Dedifferentiated amniotic fluid mesenchymal stem cell (primary cell): ENCODE measurements around the gene PLEKHD1.
"Not testable (repeated sequence)": the region's sequence is repeated elsewhere in the genome, so short reads cannot be mapped to it uniquely, and the experiment has no call there.

Experiments
- DNase-seq: peaks from one replicate; pipeline ENCODE4 v3.0.0-alpha.2; 2016; ENCODE audit errors: extremely low spot score

The PLEKHD1 gene

DNA sequence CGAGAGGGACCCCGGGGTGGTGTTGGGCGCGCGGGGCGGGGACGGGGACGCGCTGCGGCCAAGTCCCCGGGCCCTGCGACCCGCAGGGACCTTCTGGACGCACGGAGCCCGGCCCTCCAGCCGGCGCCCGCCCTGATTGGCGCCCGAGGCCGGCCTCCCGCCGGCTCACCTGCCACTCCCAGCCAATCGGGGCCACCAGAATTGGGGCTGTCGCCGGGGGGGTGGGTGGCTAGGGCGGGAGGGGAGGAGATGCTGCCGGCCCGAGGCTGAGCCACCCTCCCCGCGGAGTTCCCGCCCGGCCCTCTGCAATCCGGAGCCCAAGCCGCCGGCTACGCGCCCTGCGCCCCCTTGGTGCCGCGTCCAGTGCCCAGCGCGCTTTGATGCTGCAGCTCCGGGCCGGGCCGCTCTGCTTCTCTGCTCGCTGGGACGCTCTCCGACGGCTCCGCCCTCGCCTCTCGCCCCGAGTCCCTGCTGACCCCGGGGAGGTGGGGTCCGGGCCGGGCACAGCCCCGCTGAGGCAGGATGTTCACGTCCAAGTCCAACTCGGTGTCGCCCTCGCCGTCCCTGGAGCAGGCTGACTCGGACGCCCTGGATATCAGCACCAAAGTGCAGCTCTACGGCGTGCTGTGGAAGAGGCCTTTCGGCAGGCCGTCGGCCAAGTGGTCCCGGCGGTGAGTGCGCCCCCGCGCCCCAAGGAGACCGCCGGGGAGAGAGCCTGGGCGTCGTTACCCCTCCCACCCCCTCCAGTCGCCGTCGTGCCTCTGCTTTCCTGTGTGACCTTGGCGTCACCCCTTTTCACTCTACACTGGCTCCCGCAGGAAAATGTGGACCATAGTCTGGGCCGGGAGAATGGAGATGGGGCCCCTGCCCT is at the start of gene PLEKHD1:
TSS of gene PLEKHD1 (plus strand) at position 285 of the 871 bp plus-strand sequence. CDS start at position 523, 238 bp downstream.
- no peak for DNase-seq

DNA sequence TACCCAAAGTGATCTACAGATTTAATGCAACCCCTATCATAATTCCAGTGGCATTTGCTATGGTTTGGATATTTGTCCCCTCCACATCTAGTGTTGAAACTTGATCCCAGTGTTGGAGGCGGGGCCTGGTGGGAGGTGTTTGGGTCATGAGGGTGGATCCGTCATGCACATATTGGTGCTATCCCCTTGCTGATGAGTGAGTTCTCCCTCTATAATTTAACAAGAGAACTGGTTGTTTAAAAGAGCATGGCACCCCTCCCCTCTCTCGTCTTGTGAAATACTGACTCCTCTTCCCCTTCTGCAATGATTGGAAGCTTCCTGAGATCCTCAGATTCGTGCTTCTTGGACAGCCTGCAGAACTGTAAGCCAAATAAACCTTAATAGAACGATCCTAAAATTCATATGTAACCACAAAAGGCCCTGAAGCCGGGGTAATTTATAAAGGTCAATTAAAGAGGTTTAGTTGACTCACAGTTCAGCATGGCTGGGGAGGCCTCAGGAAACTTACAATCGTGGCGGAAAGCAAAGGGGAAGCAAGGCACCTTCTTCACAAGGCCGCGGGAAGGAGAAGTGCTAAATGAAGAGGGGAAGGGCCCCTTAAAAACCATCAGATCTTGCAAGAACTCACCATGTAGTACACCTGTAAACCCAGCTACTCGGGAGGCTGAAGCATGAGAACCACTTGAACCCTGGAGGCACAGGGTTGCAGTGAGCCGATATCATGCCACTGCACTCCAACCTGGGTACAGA is 44.8 kb upstream of the PLEKHD1 start:
- no peak for DNase-seq

DNA sequence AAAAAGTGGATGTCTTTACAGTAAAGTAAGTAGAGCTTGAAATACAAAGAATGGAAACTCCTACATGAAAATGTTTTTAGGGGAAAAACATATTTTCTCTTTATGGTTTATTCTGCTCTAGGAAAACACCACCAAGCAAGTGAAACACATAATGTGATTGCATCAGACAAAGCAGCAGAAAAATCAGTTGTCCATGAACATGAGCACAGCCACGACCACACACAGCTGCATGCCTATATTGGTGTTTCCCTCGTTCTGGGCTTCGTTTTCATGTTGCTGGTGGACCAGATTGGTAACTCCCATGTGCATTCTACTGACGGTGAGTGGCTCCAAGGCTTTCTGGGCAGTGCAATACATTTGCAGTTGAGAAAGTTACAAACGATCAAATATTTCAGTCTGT is 42.6 kb upstream of the PLEKHD1 start:
- peak; percentile 21 for DNase-seq

DNA sequence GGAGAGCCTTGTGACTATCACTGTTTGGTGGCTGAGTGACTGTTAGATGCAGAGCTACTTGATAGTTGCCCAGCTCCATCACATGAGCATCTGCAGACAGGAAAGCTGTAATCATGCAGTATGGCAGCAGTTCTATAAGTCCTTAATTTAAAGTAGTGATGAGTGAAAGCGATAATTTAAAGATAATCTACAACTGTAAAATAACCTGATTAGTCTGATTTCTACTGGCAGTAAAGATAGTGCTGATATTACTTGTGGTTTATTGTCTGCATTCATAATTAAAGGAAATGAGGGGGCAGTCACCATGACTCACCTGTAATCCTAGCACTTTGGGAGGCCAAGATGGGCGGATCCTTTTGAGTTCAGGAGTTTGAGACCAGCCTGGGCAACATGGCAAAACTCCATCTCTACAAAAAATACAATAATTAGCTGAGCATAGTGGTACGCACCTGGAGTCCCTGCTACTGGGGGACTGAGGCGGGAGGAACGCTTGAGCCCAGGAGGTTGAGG is 41.2 kb upstream of the PLEKHD1 start:
- no peak for DNase-seq

DNA sequence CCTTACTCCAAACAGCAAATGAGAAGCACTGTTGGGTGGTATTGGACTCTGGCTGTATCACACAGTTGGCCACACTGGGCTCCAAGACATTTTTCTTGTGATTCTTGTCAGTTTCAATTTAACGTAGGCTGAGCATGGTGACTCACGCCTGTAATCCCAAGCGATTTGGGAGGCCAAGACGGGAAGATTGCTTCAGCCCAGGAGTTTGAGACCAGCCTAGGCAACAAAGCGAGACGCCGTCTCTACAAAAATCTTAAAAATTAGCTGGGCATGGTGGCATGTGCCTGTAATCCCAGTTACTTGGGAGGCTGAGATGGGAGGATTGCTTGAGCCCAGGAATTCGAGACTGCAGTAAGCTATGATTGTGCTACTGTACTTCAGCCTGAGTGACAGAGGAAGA is 35.3 kb upstream of the PLEKHD1 start:
- DNase-seq: no peak

DNA sequence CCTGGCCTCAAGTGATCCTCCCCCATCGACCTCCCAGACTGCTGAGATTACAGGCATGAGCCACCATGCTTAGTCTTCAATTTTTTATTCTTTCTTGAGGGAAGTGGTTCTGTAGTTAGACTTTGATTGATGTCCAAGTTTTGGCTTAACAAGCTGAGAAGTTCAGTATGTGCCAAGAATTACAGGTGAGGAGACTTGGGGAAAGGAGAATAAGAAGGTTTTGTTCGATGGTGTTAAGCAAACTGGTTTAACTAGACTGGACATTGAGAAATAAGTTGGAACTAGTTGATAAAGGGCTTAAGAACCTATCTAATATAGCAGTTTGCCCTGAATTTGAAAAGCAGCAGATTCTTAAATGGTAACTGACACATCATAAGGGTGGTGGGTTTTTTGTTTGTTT is 32.6 kb upstream of the PLEKHD1 start:
- no peak for DNase-seq

DNA sequence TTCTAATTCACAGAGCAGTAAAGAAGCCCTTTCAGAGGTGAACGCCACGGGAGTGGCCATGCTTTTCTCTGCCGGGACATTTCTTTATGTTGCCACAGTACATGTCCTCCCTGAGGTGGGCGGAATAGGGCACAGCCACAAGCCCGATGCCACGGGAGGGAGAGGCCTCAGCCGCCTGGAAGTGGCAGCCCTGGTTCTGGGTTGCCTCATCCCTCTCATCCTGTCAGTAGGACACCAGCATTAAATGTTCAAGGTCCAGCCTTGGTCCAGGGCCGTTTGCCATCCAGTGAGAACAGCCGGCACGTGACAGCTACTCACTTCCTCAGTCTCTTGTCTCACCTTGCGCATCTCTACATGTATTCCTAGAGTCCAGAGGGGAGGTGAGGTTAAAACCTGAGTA is 26.2 kb upstream of the PLEKHD1 start:
- DNase-seq: no peak

DNA sequence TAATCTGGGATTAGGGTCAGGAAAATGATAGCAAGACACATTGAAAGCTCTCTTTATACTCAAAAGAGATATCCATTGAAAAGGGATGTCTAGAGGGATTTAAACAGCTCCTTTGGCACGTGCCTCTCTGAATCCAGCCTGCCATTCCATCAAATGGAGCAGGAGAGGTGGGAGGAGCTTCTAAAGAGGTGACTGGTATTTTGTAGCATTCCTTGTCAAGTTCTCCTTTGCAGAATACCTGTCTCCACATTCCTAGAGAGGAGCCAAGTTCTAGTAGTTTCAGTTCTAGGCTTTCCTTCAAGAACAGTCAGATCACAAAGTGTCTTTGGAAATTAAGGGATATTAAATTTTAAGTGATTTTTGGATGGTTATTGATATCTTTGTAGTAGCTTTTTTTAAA is 25.4 kb upstream of the PLEKHD1 start:
- DNase-seq: no peak

DNA sequence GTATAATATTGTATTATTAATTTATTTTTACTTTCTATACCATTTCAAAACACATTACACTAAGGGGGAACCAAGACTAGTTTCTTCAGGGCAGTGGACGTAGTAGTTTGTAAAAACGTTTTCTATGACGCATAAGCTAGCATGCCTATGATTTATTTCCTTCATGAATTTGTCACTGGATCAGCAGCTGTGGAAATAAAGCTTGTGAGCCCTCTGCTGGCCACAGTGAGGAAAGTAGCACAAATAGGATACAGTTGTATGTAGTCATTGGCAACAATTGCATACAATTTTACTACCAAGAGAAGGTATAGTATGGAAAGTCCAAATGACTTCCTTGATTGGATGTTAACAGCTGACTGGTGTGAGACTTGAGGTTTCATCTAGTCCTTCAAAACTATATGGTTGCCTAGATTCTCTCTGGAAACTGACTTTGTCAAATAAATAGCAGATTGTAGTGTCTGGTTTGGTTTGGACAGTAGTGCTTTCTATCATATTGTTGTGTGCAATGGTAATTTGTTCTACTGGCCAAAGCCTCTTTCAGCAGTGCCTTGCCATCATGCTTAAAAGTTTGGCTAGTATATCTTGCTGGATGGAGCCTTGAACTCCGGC is 24.3 kb upstream of the PLEKHD1 start:
- DNase-seq: peak; percentile 95

DNA sequence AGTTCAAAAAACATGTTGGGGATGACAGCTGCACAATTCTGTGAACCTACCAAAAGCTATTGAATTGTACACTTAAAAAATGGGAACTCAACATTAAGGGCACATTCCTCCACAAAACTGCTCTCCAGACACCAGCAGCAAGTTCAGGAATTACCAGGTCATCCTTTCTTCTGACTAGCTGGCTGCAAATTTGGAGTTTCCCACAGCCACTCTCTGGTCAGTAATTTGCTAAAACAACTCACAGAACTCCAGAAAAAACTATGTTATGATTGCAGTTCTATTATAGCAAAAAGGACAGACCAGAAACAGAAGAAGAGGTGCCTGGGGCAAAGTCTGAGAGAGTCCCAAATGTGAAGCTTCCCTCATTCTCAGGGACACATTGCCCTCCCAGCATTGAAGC is 20.1 kb upstream of the PLEKHD1 start:
- no peak for DNase-seq

DNA sequence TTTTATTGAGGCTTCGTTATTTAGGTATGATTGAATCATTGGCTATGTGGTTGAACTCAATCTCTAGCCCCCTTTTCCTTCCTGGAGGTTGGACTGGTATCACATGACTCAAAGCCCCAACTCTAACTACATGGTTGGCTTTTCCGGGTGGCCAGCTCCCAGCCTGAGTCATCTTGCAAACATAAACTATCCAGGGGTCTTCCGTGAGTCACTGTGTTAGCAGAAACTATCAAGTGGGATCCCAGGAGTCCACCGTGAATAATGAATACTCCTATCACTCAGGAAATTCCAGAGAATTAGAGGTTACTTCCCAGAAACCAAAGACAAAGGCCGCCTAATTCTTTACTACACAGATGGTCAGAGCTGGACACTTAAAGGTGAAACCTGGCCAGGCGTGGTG is 19.7 kb upstream of the PLEKHD1 start:
- DNase-seq: no peak

DNA sequence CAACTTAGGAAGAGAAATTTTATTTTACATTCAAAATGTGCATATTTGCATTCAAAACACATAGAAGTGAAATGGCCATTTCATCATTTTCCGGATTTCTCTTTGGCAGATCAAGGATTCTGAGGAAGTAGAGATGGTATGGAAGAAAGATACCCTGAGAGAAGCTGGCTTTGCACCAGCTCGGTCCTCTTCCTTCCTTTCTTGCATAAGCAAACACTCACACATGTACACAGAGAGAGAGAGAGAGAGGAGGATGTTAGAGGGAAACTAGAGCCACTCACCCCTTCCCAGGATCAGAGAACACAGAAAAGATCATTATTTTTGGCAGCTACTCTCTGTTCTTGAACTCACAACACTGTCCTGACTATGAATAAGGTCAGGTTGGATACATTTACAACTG is 15.6 kb upstream of the PLEKHD1 start:
- DNase-seq: no peak

DNA sequence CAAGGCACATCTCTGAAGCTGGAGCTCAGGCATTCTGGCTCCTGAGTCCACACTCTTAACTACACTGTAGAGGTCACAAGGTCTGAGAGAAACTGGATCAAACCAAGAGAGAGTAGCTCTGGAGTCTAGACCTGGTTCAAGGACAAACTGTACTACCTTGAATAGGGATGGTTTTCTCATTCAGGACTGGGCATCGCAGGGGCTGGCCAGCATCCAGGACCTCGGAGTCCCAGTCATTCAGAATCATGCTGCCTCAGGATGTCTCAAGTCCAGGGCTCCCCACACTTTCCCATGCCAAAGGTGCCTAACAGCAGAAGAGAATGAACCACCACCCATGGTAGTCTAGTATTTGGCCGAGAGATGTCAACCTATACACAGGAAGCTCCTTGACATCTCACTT is 13.1 kb upstream of the PLEKHD1 start:
- no peak for DNase-seq

DNA sequence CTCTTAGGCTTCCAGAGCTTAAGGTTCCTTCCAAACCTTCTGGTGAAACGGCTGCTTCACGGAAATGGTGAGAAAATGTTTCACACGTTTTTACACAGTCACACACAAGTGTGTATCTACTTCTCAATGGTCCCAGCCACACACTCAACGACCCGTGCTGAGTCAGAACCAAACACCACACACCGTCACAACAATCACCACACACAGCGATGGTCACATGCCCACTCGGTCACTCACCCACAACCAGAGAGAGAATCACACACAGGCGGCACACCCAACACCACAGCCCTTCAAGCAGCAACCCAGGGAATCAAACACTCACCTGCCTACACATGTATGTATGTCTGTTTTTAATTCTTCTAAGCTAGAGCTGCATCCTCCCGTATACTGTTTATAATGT is 12.6 kb upstream of the PLEKHD1 start:
- no peak for DNase-seq

DNA sequence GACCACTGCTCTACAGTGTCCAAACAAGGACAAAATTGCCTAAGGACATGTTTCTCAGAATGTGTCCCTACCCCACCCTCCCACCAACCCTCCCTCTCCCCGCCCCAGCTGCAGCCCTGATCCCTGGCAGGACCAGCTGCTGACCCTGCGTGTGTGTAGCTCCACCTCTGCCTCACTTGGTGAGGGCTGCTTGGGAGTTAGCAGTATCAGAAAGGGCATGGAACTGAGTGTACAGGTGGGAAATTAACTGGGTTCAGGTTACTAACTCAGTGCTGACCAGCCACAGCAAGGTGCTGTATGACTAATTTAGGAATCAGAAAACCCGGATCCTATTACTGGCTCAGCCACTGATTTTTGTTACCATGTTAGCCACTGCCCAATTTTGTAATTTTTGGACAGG is 11.3 kb upstream of the PLEKHD1 start:
- DNase-seq: no peak

DNA sequence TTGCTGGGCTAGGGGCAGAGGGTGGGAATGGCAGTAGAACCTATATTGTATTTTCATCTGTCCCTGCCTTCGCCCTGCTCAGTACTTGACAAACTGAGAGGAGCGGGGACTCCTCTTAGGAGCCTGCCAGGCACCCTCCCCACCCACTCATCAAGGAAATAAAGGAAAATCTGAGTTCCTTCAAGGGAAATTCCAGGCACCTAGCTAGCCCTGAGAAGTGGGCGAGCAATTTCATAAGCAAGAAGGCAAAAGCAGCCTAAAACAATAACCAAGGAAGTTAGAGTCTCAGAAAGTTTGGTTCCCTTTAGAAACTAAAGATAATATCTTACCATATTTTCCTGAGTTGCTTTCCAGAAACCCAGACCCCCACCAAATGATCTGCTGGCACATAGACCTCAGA is 10.6 kb upstream of the PLEKHD1 start:
- no peak for DNase-seq

DNA sequence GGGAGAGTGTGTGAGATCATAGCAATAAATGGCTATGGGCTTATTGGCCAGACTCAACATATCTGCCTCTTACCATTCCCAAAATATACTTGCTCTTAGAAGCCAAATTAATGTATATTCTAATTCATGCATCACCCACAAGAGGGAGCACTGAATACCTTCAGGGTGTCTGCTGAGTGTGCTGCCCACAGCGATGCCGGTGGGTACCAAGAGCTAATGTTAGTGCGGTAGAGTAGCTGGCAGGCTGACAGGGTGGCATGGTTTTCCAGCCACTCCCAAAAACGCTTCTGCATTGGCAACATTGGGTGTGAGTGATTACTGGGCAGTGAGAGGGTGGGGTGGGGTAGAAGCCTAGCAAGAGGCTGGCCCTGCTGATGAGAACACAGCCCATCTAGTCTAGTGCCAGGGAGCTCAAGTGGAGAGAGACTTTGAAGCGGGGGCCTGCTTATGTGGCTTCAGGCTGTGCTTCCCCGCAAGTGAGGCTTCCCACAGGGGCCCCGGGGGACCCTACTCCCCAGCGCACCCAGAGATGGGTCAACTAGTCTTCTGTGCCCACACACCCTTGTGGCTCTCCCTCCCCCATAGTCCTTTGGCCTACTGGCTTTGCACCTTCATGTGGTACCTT is 9.2 kb upstream of the PLEKHD1 start:
- no peak for DNase-seq

DNA sequence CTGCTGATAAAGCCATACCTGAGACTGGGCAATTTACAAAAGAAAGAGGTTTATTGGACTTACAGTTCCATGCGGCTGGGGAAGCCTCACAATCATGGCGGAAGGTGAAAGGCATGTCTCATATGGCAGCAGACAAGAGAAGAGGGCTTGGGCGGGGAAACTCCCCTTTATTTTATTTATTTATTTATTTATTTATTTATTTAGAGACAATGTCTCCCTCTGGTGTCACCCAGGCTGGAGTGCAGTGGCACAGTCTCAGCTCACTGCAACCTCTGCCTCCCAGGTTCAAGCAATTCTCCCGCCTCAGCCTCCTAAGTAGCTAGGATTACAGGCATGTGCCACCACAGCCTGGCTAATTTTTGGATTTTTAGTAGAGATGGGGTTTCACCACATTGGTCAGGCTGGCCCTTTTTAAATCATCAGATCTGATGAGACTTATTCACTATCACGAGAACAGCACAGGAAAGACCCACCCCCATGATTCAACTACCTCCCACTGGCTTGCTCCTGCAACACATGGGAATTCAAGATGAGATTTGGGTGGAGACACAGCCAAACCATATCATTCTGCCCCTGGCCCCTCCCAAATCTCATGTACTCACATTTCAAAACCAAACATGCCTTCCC is 7.6 kb upstream of the PLEKHD1 start:
- not testable (repeated sequence) for DNase-seq

DNA sequence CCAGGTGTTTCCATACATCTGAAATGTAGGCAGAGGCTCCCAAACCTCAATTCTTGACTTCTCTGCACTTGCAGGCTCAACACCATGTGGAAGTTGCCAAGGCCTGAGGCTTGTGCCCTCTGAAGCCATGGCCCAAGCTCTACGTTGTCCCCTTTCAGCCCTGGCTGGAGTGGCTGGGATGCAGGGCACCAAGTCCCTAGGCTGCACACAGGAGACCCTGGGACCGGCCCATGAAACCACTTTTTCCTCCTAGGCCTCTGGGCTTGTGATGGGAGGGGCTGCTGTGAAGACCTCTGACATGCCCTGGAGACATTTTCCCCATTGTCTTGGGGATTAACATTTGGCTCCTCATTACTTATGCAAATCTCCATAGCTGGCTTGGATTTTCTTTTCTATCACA is 6.5 kb upstream of the PLEKHD1 start:
- DNase-seq: not testable (repeated sequence)

DNA sequence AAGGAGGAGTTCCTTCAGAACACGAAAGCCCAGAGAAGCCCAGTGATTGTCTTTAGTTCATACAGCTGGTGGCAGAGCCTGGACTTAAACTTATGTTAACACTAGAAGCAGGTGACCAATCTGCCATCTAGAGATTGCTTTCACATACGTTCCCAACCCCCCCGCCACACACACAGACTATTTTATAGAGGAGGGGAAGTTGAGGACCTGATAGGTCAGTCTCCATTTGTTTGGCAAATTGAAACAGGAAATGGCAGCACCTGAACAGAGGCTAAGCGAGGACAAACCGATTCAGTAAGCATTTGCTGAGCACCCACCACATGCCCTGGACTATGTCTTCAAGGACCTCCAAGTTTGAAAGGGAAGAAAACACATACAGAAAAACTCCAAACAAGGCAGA is 4.8 kb upstream of the PLEKHD1 start:
- no peak for DNase-seq

DNA sequence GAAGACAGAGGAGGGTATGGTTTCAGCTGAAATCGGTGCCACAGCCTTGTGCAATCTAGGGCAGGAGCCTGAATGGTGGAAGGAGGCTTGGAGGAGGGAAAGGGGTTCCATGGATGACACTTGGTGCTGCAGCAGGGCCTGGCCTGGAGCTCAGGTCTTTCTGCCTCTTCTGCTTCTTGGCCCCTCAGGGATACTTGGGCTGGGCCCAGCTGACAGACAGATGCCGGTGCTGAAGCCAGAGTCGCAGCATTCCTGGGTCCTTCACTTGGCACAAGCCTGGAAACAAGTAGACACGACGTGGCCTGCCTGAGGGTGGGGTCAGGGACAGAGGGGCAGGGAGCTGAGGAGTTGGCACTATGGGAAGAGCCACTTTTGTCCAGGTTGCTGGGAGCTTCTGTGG is 4.4 kb upstream of the PLEKHD1 start:
- no peak for DNase-seq
